Neutrophil (primary cell): ENCODE data around the gene PFN1.
A peak's percentile ranks its signal among the peaks of the same experiment; 100 is the strongest.
"Not testable (repeated sequence)": the region's sequence is repeated elsewhere in the genome, so short reads cannot be mapped to it uniquely, and the experiment has no call there.

Experiments used
- H3K27ac ChIP-seq: fragments of 200-600 bp; sonication (generic); 2 replicates; pipeline ENCODE4 v1.5.1; 2016; ENCODE audit warnings: mild to moderate bottlenecking, moderate library complexity
- H3K27me3 ChIP-seq: fragments of 200-600 bp; sonication (generic); 2 replicates; pipeline ENCODE4 v1.6.0; 2016; ENCODE audit warnings: mild to moderate bottlenecking
- H3K36me3 ChIP-seq: fragments of 200-600 bp; sonication (generic); 2 replicates; pipeline ENCODE4 v1.5.1; 2017
- H3K4me1 ChIP-seq, 2 experiments: fragments of 200-600 bp in 1 of 2; sonication (generic) in 1 of 2; 1 replicate in 1 of 2; 2 replicates in 1 of 2; pipeline versions ENCODE4 v1.5.1 to v1.6.1; 2013 to 2016; ENCODE audit warnings: low read depth in 1 of 2, low read length in 1 of 2, mild to moderate bottlenecking in 1 of 2, moderate library complexity in 1 of 2; ENCODE audit not compliant: control insufficient read depth in 1 of 2, insufficient read depth in 1 of 2
- H3K4me3 ChIP-seq, 2 experiments: fragments of 200-600 bp in 1 of 2; sonication (generic) in 1 of 2; 1 replicate in 1 of 2; 2 replicates in 1 of 2; pipeline ENCODE4 v1.5.1; 2013 to 2016; ENCODE audit warnings: low read depth in 1 of 2, low read length in 1 of 2, mild to moderate bottlenecking in 1 of 2, moderate library complexity in 1 of 2
- H3K9me3 ChIP-seq: fragments of 200-600 bp; sonication (generic); 2 replicates; pipeline ENCODE4 v1.5.1; 2016
- CTCF ChIP-seq: fragments of 200-600 bp; sonication (generic); IDR thresholded peaks from 2 replicates; pipeline ENCODE4 v1.5.1; 2016; ENCODE audit warnings: antibody characterized with exemption

Gene PFN1

GRCh38 chr17:4934173-4934979 is 14.0 kb downstream of the PFN1 start:
- Histone ChIP-seq H3K9me3 (no peaks in the 10 kb centered on the region), H3K4me1 (peaks cover 24 to 35% of the 10 kb centered on the region in 2 experiments), H3K27ac (peak overlapping the region; percentile 44), H3K36me3 (peaks cover 32% of the 10 kb centered on the region), H3K27me3 (peaks cover 16% of the 10 kb centered on the region), H3K4me3 (no peak overlapping the region)
- no peak for TF ChIP-seq CTCF

GRCh38 chr17:4933646-4934045 is 14.7 kb downstream of the PFN1 start:
- no peak for TF ChIP-seq CTCF
- peaks cover 16% of the 10 kb centered on the region for H3K27me3 ChIP-seq
- H3K9me3 ChIP-seq, result no peaks in the 10 kb centered on the region
- H3K4me3 ChIP-seq, result no peak overlapping the region
- H3K27ac ChIP-seq, result no peak overlapping the region
- peaks cover 32% of the 10 kb centered on the region for H3K36me3 ChIP-seq
- peaks cover 17 to 28% of the 10 kb centered on the region in 2 experiments for H3K4me1 ChIP-seq

GRCh38 chr17:4932756-4933155 is 15.6 kb downstream of the PFN1 start:
- Histone ChIP-seq H3K9me3 (no peaks in the 10 kb centered on the region), H3K4me3 (no peak overlapping the region), H3K27me3 (peaks cover 16% of the 10 kb centered on the region), H3K4me1 (peaks cover 11 to 24% of the 10 kb centered on the region in 2 experiments), H3K36me3 (peaks cover 24% of the 10 kb centered on the region), H3K27ac (no peak overlapping the region)
- TF ChIP-seq CTCF, result no peak

- Histone ChIP-seq H3K36me3 (peaks cover 16% of the 10 kb centered on the region), H3K4me1 (peaks cover 11 to 24% of the 10 kb centered on the region in 2 experiments), H3K4me3 (no peak within 1 kb of the TSS), H3K27me3 (peaks cover 16% of the 10 kb centered on the region), H3K27ac (no peak within 1 kb of the TSS), H3K9me3 (no peaks in the 10 kb centered on the region)
- no peak for TF ChIP-seq CTCF
These were observed 16.4 kb downstream of the PFN1 start, which contains the start of gene GP1BA for GRCh38 chr17:4931963-4932362. TSS of gene GP1BA (plus strand) at chr17:4932277. CDS start at chr17:4932605, 328 bp downstream.

- no peak overlapping the region for H3K27ac ChIP-seq
- peaks cover 4% of the 10 kb centered on the region for H3K36me3 ChIP-seq
- peaks cover 9% of the 10 kb centered on the region for H3K27me3 ChIP-seq
- no peak for TF ChIP-seq CTCF
- no peaks in the 10 kb centered on the region for H3K9me3 ChIP-seq
- H3K4me1 ChIP-seq, result peaks cover 1 to 14% of the 10 kb centered on the region in 2 experiments
- H3K4me3 ChIP-seq, result no peak overlapping the region
These were observed 19.4 kb downstream of the PFN1 start for GRCh38 chr17:4928881-4929280.

- H3K4me1 ChIP-seq, H3K27me3 ChIP-seq, H3K27ac ChIP-seq, H3K4me3 ChIP-seq, H3K36me3 ChIP-seq, H3K9me3 ChIP-seq: not testable (repeated sequence)
These were observed 21.6 kb downstream of the PFN1 start for GRCh38 chr17:4926577-4927335.
